NT2/D1 (cell line): ENCODE data around the gene ABCC8.

Experiments used
- SUZ12 ChIP-seq: IDR thresholded peaks from 2 replicates; pipeline ENCODE4 v1.6.1; 2011; ENCODE audit not compliant: insufficient read length, insufficient read depth; ENCODE audit errors: extremely low read depth
- YY1 ChIP-seq: IDR thresholded peaks from 2 replicates; pipeline ENCODE4 v1.6.1; 2011; ENCODE audit not compliant: insufficient read length, insufficient read depth

GRCh38 chr11:17402486-17402885 is 74.2 kb downstream of the ABCC8 start:
- TF ChIP-seq SUZ12 (no peak), YY1 (no peak)
